WTC11 (cell line): ENCODE results near the gene PCDH7. TPM values are rescaled to one million over a fixed set of nuclear protein-coding genes. Genes with fewer than 3 reads are reported as not detected.

Experiments
- ATAC-seq: fragments of 200-7000 bp; cut with Tn5 transposase; 2 replicates; pipeline ENCODE4 v1.10.0; 2021; ENCODE audit warnings: mild to moderate bottlenecking, moderate library complexity
- CTCF ChIA-PET: fragments of 300-600 bp; sonication (Branson Sonifier 250); formaldehyde crosslinking; loops from one replicate; lab custom pipeline; 2021; ENCODE audit warnings: antibody characterized with exemption; lab: Charles Lee
- POLR2A ChIA-PET: fragments of 350-600 bp; sonication (Branson Sonifier 250); formaldehyde crosslinking; loops from one replicate; lab custom pipeline; 2021; ENCODE audit warnings: antibody characterized with exemption; lab: Charles Lee
- DNase-seq: peaks from one replicate; pipeline ENCODE4 v3.0.0; 2021; ENCODE audit warnings: low spot score
- H3K27ac Mint-ChIP-seq: 2 replicates; pipeline ENCODE4 v1.8.0; 2021; ENCODE audit warnings: mixed read lengths
- H3K27me3 Mint-ChIP-seq: 2 replicates; pipeline ENCODE4 v1.8.0; 2021; ENCODE audit warnings: low read depth, mild to moderate bottlenecking, moderate library complexity, mixed read lengths
- H3K36me3 Mint-ChIP-seq: 2 replicates; pipeline ENCODE4 v1.8.0; 2021; ENCODE audit warnings: mixed read lengths
- H3K4me1 Mint-ChIP-seq: 2 replicates; pipeline ENCODE4 v1.8.0; 2022; ENCODE audit warnings: mixed read lengths
- H3K4me3 Mint-ChIP-seq: 2 replicates; pipeline ENCODE4 v1.8.0; 2021; ENCODE audit warnings: mild to moderate bottlenecking, moderate library complexity, mixed read lengths
- H3K9me3 Mint-ChIP-seq: 2 replicates; pipeline ENCODE4 v1.8.0; 2021; ENCODE audit warnings: mixed read lengths
- CDX4 ChIP-seq: fragments of 250-450 bp; sonication (Bioruptor Pico); IDR thresholded peaks from 2 replicates; pipeline ENCODE4 v1.9.0; 2021; ENCODE audit warnings: moderate library complexity, mild to moderate bottlenecking, inconsistent platforms, borderline replicate concordance
- CTCF ChIP-seq: fragments of 200-600 bp; IDR thresholded peaks from 2 replicates; pipeline ENCODE4 v1.8.0; 2022; ENCODE audit warnings: antibody characterized with exemption
- ELF4 ChIP-seq: sonication (generic); formaldehyde crosslinking; IDR thresholded peaks from 2 replicates; pipeline ENCODE4 v1.8.1; 2022; ENCODE audit warnings: low read depth, mild to moderate bottlenecking, moderate library complexity, missing genetic modification reagents
- ERG ChIP-seq: fragments of 250-450 bp; sonication (Bioruptor Pico); IDR thresholded peaks from 2 replicates; pipeline ENCODE4 v1.8.0; 2021; ENCODE audit warnings: mild to moderate bottlenecking
- GRHL2 ChIP-seq: fragments of 250-450 bp; sonication (Bioruptor Pico); IDR thresholded peaks from 2 replicates; pipeline ENCODE4 v1.8.0; 2022; ENCODE audit warnings: mild to moderate bottlenecking, moderate library complexity; ENCODE audit not compliant: insufficient replicate concordance, severe bottlenecking
- HMGXB4 ChIP-seq: sonication (generic); formaldehyde crosslinking; IDR thresholded peaks from 2 replicates; pipeline ENCODE4 v1.8.1; 2023; ENCODE audit warnings: mild to moderate bottlenecking, moderate library complexity, missing genetic modification reagents
- IRF2 ChIP-seq: sonication (generic); formaldehyde crosslinking; IDR thresholded peaks from 2 replicates; pipeline ENCODE4 v1.8.0; 2022; ENCODE audit warnings: low read depth, missing genetic modification reagents, borderline replicate concordance
- NR3C1 ChIP-seq: sonication (generic); formaldehyde crosslinking; conservative IDR thresholded peaks from 2 replicates; pipeline ENCODE4 v1.8.1; 2023; ENCODE audit warnings: low read depth, mild to moderate bottlenecking, missing genetic modification reagents
- SMAD3 ChIP-seq: sonication (generic); formaldehyde crosslinking; IDR thresholded peaks from 2 replicates; pipeline ENCODE4 v1.8.0; 2022; ENCODE audit warnings: missing genetic modification reagents, mild to moderate bottlenecking, borderline replicate concordance
- SMAD4 ChIP-seq: sonication (generic); formaldehyde crosslinking; IDR thresholded peaks from 2 replicates; pipeline ENCODE4 v1.8.0; 2022; ENCODE audit warnings: mild to moderate bottlenecking, missing genetic modification reagents
- SP1 ChIP-seq: sonication (generic); formaldehyde crosslinking; conservative IDR thresholded peaks from 2 replicates; pipeline ENCODE4 v1.8.1; 2022; ENCODE audit warnings: missing genetic modification reagents
- STAT6 ChIP-seq: sonication (generic); formaldehyde crosslinking; conservative IDR thresholded peaks from 2 replicates; pipeline ENCODE4 v1.8.1; 2023; ENCODE audit warnings: mild to moderate bottlenecking, low read depth, missing genetic modification reagents, moderate library complexity
- TEAD1 ChIP-seq: sonication (generic); formaldehyde crosslinking; IDR thresholded peaks from 2 replicates; pipeline ENCODE4 v1.8.0; 2022; ENCODE audit warnings: mild to moderate bottlenecking, missing genetic modification reagents
- ZNF263 ChIP-seq: sonication (generic); formaldehyde crosslinking; IDR thresholded peaks from 2 replicates; pipeline ENCODE4 v1.8.1; 2022; ENCODE audit warnings: low read depth, mild to moderate bottlenecking, moderate library complexity, missing genetic modification reagents
- ZNF317 ChIP-seq: sonication (generic); formaldehyde crosslinking; IDR thresholded peaks from 2 replicates; pipeline ENCODE4 v1.8.1; 2023; ENCODE audit warnings: low read depth, mild to moderate bottlenecking, moderate library complexity, missing genetic modification reagents, borderline replicate concordance
- total RNA-seq: library from RNA; stranded (reverse); gene quantifications from 3 replicates; pipeline ENCODE4 v1.2.3, GENCODE V29; 2021
- TF ChIP-seq, protein P1 (sequence below): sonication (generic); formaldehyde crosslinking; IDR thresholded peaks from 2 replicates; pipeline ENCODE4 v1.8.0; 2023; ENCODE audit warnings: mild to moderate bottlenecking, missing genetic modification reagents
- TF ChIP-seq, protein P2 (sequence below): sonication (generic); formaldehyde crosslinking; IDR thresholded peaks from 2 replicates; pipeline ENCODE4 v1.8.0; 2022; ENCODE audit warnings: mild to moderate bottlenecking, missing genetic modification reagents

Gene PCDH7
- total RNA-seq, 1 experiment from 2014 or later: 3.9 TPM

- TF ChIP-seq STAT6 (CRISPR knock-in tag): no peak
- TF ChIP-seq, all 79 proteins: peak for 0
Observed at GRCh38 chr4:30743897-30744296, 23.7 kb downstream of the PCDH7 start (continued).

DNA sequence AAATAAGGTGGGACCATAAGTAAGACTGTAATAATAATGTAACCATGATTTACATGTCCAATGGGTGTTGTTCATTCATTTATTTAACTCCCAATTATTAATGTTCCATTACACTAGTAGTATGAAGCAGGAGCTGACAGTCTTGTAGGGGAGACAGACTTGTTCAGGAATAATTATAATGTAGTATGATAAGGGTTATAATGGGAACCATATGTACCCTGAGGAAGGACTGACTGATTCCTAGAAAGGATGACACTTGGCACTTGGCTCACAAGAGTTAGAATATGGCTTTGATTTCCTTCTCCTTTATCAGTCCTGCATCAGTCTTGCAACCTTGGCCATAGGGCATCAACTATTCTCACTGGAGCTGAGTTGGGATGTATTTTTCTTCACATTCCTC lies 24.2 kb downstream of the PCDH7 start:
- no peak for DNase-seq
- no peak for ATAC-seq
- no peaks in the 10 kb centered on the region for H3K27me3 Mint-ChIP-seq
- H3K27ac Mint-ChIP-seq: no peak overlapping the region
- CTCF ChIA-PET: no interaction called here
- no peaks in the 10 kb centered on the region for H3K36me3 Mint-ChIP-seq
- H3K4me1 Mint-ChIP-seq: no peaks in the 10 kb centered on the region
- POLR2A ChIA-PET: no interaction called here
- TF ChIP-seq SP1 (CRISPR knock-in tag) (no peak), HMGXB4 (CRISPR knock-in tag) (no peak), ZNF317 (CRISPR knock-in tag) (no peak), SMAD4 (CRISPR knock-in tag) (no peak), CDX4 (no peak), SMAD3 (CRISPR knock-in tag) (no peak), IRF2 (CRISPR knock-in tag) (no peak), ERG (CRISPR knock-in tag) (no peak), ELF4 (CRISPR knock-in tag) (no peak)
- H3K4me3 Mint-ChIP-seq: no peak overlapping the region
- no peaks in the 10 kb centered on the region for H3K9me3 Mint-ChIP-seq

DNA sequence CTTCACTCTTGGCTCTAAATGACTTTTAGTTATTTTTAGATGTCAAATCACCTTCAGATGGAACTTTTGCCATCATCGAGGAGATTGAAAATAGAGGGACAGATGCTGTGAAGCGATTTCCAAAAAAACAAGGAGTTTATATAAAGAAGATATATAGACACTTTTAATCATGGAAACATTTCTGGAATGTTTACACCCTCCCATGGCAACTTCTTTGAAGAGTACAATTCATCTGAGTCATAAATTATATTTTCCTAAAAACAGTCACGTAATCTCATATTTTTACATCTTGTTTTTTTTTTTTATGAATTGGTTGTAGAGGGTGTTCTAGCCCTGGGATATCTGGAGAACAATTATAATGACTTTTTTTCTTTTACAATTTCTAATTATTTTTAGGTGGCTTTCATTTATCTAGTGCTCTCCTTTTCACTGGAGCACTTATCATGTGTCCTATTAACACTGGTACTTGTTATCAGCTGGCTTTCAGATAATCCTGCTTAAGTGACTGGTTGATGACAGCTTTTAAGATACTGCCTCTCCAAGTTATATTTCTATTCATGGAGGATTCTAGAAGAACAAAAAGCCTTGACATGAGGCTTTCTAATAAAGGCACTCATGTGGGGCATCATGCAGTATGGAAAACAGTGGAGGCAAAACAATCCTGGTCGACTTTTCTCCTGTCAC lies 24.9 kb downstream of the PCDH7 start:
- no peaks in the 10 kb centered on the region for H3K36me3 Mint-ChIP-seq
- no peaks in the 10 kb centered on the region for H3K4me1 Mint-ChIP-seq
- no peak for ATAC-seq
- H3K4me3 Mint-ChIP-seq: no peak overlapping the region
- H3K9me3 Mint-ChIP-seq: no peaks in the 10 kb centered on the region
- DNase-seq: no peak
- ChIA-PET POLR2A (no interaction called here), CTCF (no interaction called here)
- no peaks in the 10 kb centered on the region for H3K27me3 Mint-ChIP-seq
- no peak overlapping the region for H3K27ac Mint-ChIP-seq
- TF ChIP-seq, protein P1, sequence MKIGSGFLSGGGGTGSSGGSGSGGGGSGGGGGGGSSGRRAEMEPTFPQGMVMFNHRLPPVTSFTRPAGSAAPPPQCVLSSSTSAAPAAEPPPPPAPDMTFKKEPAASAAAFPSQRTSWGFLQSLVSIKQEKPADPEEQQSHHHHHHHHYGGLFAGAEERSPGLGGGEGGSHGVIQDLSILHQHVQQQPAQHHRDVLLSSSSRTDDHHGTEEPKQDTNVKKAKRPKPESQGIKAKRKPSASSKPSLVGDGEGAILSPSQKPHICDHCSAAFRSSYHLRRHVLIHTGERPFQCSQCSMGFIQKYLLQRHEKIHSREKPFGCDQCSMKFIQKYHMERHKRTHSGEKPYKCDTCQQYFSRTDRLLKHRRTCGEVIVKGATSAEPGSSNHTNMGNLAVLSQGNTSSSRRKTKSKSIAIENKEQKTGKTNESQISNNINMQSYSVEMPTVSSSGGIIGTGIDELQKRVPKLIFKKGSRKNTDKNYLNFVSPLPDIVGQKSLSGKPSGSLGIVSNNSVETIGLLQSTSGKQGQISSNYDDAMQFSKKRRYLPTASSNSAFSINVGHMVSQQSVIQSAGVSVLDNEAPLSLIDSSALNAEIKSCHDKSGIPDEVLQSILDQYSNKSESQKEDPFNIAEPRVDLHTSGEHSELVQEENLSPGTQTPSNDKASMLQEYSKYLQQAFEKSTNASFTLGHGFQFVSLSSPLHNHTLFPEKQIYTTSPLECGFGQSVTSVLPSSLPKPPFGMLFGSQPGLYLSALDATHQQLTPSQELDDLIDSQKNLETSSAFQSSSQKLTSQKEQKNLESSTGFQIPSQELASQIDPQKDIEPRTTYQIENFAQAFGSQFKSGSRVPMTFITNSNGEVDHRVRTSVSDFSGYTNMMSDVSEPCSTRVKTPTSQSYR (CRISPR knock-in tag): no peak
- no peak for TF ChIP-seq ZNF263 (CRISPR knock-in tag)
- TF ChIP-seq TEAD1 (CRISPR knock-in tag): no peak
- TF ChIP-seq GRHL2 (CRISPR knock-in tag): no peak
- TF ChIP-seq, protein P2, sequence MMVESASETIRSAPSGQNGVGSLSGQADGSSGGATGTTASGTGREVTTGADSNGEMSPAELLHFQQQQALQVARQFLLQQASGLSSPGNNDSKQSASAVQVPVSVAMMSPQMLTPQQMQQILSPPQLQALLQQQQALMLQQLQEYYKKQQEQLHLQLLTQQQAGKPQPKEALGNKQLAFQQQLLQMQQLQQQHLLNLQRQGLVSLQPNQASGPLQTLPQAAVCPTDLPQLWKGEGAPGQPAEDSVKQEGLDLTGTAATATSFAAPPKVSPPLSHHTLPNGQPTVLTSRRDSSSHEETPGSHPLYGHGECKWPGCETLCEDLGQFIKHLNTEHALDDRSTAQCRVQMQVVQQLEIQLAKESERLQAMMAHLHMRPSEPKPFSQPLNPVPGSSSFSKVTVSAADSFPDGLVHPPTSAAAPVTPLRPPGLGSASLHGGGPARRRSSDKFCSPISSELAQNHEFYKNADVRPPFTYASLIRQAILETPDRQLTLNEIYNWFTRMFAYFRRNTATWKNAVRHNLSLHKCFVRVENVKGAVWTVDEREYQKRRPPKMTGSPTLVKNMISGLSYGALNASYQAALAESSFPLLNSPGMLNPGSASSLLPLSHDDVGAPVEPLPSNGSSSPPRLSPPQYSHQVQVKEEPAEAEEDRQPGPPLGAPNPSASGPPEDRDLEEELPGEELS (CRISPR knock-in tag): no peak
- TF ChIP-seq CTCF: no peak
- TF ChIP-seq NR3C1: no peak
